Measurements from ENCODE around the gene SLC17A3.
A peak's percentile ranks its signal among the peaks of the same experiment; 100 is the strongest.

Gene SLC17A3, protein sequence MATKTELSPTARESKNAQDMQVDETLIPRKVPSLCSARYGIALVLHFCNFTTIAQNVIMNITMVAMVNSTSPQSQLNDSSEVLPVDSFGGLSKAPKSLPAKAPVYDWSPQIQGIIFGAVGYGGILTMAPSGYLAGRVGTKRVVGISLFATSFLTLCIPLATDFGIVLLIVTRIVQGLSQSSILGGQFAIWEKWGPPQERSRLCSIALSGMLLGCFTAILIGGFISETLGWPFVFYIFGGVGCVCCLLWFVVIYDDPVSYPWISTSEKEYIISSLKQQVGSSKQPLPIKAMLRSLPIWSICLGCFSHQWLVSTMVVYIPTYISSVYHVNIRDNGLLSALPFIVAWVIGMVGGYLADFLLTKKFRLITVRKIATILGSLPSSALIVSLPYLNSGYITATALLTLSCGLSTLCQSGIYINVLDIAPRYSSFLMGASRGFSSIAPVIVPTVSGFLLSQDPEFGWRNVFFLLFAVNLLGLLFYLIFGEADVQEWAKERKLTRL

DNA sequence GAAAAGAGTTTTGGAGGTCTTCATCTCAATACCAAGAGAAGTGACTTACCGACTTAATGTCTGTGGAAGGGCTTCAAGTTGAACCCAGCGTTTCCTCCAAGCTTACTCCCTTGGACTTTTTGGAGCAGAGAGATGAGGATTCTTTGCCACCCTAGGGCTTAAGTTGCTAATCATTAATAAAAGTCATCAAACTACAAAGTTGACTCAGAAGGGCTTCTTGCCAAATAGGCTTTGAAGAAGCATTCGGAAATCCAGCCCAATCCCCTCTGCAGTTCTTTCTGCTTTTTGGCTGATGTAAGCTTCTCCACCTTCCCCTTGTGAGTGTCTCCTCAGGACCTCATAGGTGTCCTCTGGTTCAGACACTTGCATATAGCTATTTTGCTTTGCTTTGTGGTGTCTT lies at the start of gene SLC17A3:
SLC17A3 (minus strand) TSS at position 126 of the 400 bp plus-strand sequence. CDS start 5,856 bp downstream, outside the sequence.
- in situ Hi-C loops (cut with MboI; ENCODE audit: low pct_unique_long_range_greater_than_20kb, low sequenced_read_pairs): no loop called here
- DNase-seq: no peak

GRCh38 chr6:25922301-25922700 lies 48.3 kb upstream of the SLC17A3 start:
- no peak for DNase-seq

GRCh38 chr6:25921525-25922203 lies 47.6 kb upstream of the SLC17A3 start:
- in situ Hi-C loops (cut with MboI; ENCODE audit: low pct_unique_long_range_greater_than_20kb, low sequenced_read_pairs): no loop called here
- DNase-seq: peak; percentile 11

More at GRCh38 chr6:25922301-25922700, 48.3 kb upstream of the SLC17A3 start:
- in situ Hi-C loops (cut with MboI; ENCODE audit: low pct_unique_long_range_greater_than_20kb, low sequenced_read_pairs): no loop called here

DNA sequence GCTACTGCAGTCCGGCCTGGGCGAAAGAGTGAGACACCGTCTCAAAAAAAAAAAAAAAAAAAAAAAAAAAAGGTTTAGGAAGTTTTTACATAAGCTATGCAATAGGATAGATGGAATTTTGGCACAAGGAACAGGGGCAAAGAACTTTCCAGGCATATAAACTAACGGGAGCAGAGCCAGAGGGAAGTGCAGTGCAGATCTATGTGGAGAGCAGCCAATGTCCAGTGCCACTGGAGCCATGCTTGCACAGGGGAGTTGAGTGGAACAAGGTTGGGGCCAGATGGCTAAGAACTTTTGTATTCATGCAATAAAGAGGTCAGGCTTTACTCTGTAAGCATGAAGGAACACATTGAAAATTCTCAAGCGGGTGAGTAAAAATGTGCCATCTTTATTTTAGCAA lies 45.6 kb upstream of the SLC17A3 start:
- in situ Hi-C loops (cut with MboI; ENCODE audit: low pct_unique_long_range_greater_than_20kb, low sequenced_read_pairs): no loop called here

GRCh38 chr6:25918083-25918683 lies 44.1 kb upstream of the SLC17A3 start:
- DNase-seq: no peak
- in situ Hi-C loops (cut with MboI; ENCODE audit: low pct_unique_long_range_greater_than_20kb, low sequenced_read_pairs): no loop called here

More for the DNA sequence above, 45.6 kb upstream of the SLC17A3 start:
- DNase-seq: no peak

DNA sequence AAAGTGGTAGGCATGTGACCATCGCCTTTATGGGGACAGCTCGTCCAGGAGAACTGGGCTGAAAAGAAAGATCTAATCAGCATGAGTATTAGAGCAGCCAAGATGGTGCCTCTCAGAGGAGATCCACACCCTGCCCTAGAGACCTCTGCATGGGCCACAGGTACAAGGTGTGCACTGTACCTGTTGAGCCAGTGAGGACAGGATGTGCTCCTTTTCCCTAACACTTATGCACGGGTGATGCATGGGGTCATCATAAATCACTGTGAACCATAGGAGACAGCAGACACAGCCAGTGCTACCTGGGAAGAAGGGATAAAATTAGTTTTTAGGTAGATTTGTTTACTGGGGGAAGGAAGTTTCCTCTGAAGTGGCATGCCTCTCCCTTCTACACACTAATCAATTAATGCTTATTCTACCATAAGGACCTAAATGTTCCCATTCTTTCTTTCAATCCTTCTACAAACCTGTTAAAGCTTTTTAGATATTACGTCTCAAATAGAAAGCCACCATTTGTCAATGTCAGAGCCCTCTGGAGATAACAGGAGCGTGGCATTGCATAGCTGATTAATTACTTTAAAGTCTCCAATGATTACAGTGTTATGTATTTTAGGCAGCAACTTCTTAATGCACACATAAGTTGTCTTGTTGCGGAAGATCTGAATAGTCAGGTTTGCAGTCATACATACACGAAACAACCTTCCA lies 42.9 kb upstream of the SLC17A3 start:
- no peak for DNase-seq
- in situ Hi-C loops (cut with MboI; ENCODE audit: low pct_unique_long_range_greater_than_20kb, low sequenced_read_pairs): no loop called here

DNA sequence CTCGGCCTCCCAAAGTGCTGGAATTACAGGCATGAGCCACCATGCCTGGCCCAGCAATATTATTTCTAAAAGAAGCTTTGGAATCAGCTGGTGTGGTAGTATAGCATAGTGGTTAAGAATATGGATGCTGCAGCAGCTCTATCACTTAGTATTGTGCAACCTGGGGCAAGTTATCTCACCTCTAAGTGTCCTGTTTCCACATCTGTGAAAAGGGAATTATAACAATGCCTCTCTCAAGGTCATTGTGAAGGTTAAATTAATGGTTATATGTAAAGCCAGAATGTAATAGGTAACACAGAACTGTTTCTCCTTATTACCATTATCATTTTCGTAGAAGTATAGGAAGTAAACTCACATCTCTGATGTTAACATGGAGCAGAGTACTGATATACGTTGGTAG lies 42.3 kb upstream of the SLC17A3 start:
- in situ Hi-C loops (cut with MboI; ENCODE audit: low pct_unique_long_range_greater_than_20kb, low sequenced_read_pairs): no loop called here
- DNase-seq: no peak

DNA sequence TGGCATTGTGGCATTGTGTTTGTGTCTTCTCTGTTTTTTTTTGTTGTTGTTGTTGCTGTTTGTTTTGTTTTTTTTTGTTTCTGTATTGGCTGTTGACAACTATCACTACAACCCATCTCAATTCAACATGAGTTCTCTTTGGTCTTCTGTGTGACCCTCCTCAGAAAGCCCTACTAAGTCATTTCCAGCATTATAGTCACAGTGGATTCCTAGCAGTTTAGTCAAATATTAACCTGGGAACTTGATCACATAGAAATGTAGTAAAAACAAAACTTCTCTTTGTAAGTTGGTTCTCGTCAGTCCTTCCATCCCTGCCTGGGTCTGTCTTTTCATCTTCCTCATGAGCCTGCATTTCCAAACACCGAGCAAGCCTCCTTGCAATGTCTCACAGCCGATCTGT lies 39.7 kb upstream of the SLC17A3 start:
- no peak for DNase-seq
- in situ Hi-C loops (cut with MboI; ENCODE audit: low pct_unique_long_range_greater_than_20kb, low sequenced_read_pairs): no loop called here

GRCh38 chr6:25911351-25911750 lies 37.3 kb upstream of the SLC17A3 start:
- no peak for DNase-seq
- in situ Hi-C loops (cut with MboI; ENCODE audit: low pct_unique_long_range_greater_than_20kb, low sequenced_read_pairs): no loop called here

DNA sequence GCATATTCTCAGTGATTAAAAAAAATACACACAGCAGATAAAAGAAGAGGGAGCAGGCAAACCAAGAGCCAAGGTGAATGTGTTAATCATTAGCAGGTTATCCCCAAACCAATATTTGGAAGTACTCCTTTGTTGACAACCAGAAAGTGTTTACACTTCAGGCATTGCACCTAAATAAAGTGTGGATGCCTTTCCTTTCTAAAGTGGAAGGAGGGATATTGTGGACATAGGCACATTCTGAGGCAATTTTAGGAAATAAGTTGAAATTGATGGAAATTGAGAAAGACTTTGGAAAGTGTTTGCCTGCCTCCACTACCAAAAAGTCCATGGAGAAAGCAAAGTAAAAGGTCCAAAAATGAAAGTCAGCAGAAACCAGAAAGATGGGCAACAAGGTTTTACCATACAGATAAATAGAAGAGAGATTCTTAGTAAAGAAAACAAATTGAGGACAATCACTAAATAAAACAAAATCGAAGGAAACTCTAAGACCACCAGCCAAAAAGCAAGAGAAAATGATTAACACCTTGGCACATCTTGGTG lies 33.5 kb upstream of the SLC17A3 start:
- DNase-seq: no peak
- in situ Hi-C loops (cut with MboI; ENCODE audit: low pct_unique_long_range_greater_than_20kb, low sequenced_read_pairs): no loop called here

GRCh38 chr6:25903467-25904099 lies 29.5 kb upstream of the SLC17A3 start:
- in situ Hi-C loops (cut with MboI; ENCODE audit: low pct_unique_long_range_greater_than_20kb, low sequenced_read_pairs): no loop called here
- DNase-seq: no peak

GRCh38 chr6:25902071-25902470 lies 28.0 kb upstream of the SLC17A3 start:
- DNase-seq: no peak
- in situ Hi-C loops (cut with MboI; ENCODE audit: low pct_unique_long_range_greater_than_20kb, low sequenced_read_pairs): no loop called here

GRCh38 chr6:25900843-25901242 lies 26.8 kb upstream of the SLC17A3 start:
- in situ Hi-C loops (cut with MboI; ENCODE audit: low pct_unique_long_range_greater_than_20kb, low sequenced_read_pairs): no loop called here
- DNase-seq: no peak

GRCh38 chr6:25899580-25900408 lies 25.8 kb upstream of the SLC17A3 start:
- in situ Hi-C loops (cut with MboI; ENCODE audit: low pct_unique_long_range_greater_than_20kb, low sequenced_read_pairs): no loop called here
- no peak for DNase-seq

DNA sequence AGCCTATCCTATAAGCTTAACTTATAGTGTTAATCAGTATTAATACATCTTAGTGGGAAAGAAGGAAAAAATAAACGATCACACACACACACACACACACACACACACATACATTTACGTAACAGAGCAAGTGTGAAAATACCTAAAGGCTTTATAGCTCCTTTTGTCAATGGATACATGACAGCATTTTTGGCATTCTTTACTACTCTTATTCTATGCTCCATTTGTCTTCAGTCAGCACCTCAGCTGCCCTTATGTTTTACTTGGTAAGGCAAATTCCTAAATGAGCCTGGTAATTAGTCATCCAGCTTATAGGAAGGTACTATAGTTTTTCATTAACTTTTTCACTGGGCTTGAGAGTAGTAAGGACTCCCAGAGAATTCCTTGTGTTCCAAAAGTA lies 25.1 kb upstream of the SLC17A3 start:
- in situ Hi-C loops (cut with MboI; ENCODE audit: low pct_unique_long_range_greater_than_20kb, low sequenced_read_pairs): no loop called here

DNA sequence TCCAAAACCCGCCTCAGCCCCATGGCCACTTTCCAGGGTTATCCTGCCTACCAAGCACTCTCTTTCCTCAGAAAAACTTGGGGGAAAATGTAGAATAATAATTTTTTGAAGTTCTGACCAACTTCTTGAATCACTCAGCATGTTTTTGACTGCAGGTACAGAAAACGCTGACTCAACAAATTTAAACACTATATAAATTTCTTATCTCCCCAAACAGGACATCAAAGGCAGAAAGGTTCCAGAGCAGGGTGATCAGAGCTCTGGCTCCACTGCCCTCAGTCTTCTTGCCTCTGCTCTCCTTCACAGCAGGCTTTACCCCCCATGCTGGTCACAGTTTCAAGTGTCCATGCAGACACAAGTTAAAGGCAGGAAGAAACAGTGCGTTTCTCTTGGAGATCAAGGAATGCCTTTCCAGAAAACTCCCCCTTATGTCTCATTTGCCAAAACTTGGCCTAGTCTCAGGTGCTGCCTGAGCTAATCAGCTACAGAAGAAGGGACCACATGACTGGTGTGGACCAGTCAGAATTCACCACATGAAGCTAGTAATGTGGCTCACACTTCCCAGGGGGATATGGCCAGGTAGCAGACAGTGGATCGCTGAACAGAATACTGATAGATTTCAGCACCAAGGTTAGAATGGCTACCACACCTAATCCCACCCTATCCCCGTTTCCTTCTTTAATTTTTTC lies 24.4 kb upstream of the SLC17A3 start:
- no peak for DNase-seq
- in situ Hi-C loops (cut with MboI; ENCODE audit: low pct_unique_long_range_greater_than_20kb, low sequenced_read_pairs): no loop called here

More for the DNA sequence above, 25.1 kb upstream of the SLC17A3 start:
- no peak for DNase-seq

GRCh38 chr6:25896252-25896651 lies 22.2 kb upstream of the SLC17A3 start:
- in situ Hi-C loops (cut with MboI; ENCODE audit: low pct_unique_long_range_greater_than_20kb, low sequenced_read_pairs): no loop called here

More at GRCh38 chr6:25896252-25896651, 22.2 kb upstream of the SLC17A3 start:
- no peak for DNase-seq
